Erythroblast (primary cell): Measurements from ENCODE around the gene PHLDB3.
"Not testable (repeated sequence)": the region's sequence is repeated elsewhere in the genome, so short reads cannot be mapped to it uniquely, and the experiment has no call there.

Source experiments
- DNase-seq, 2 experiments: peaks; one replicate each; lab custom pipeline; 2025; lab: John Stamatoyannopoulos, UW
- GATA1 ChIP-seq: IDR thresholded peaks from 2 replicates; pipeline ENCODE4 v1.6.1; 2011; ENCODE audit warnings: low read depth, mild to moderate bottlenecking, control low read depth, low read length, moderate library complexity
- POLR2A ChIP-seq: IDR thresholded peaks from 2 replicates; pipeline ENCODE4 v1.6.1; 2011; ENCODE audit warnings: mild to moderate bottlenecking, low read length

The PHLDB3 gene

GRCh38 chr19:43504426-43505185, at the start of gene PHLDB3:
Gene PHLDB3, minus strand, starts transcription at chr19:43504746. Its CDS starts 628 bp downstream, at chr19:43504118.
- TF ChIP-seq POLR2A (peak; percentile 29), GATA1 (no peak)
- peak in 1 of 2 experiments; percentile 58 for DNase-seq

DNA sequence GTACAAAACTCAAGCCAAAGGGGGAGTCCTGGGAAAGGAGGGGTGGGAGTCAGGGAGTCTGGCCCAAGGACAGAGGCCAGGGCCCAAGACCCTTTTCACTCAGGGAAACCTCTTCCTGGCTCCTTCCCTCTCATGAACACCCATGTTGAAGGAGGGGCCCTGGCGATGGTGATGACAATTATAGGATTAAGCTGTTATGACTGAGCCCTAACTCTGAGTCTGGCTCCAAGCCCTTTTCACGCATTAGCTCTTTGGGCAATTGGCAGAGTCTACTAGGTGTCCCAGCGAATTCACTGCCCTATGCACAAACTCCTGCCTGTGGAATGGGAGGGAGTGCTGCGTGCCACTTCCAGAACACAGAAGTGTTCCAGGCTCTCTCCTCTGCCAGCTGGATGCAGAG, 49.1 kb upstream of the PHLDB3 start:
- no peak for DNase-seq
- TF ChIP-seq GATA1: no peak
- TF ChIP-seq POLR2A: no peak

- TF ChIP-seq POLR2A: no peak
- no peak for TF ChIP-seq GATA1
- DNase-seq: no peak
Observed at GRCh38 chr19:43552616-43553015, 48.1 kb upstream of the PHLDB3 start.

- DNase-seq: no peak
- no peak for TF ChIP-seq POLR2A
- TF ChIP-seq GATA1: no peak
Observed at GRCh38 chr19:43552198-43552450, 47.6 kb upstream of the PHLDB3 start.

GRCh38 chr19:43551399-43552197, 47.1 kb upstream of the PHLDB3 start:
- DNase-seq: no peak
- TF ChIP-seq GATA1 (no peak), POLR2A (no peak)

- DNase-seq: no peak
- no peak for TF ChIP-seq POLR2A
- TF ChIP-seq GATA1: no peak
Observed at GRCh38 chr19:43548706-43549105, 44.2 kb upstream of the PHLDB3 start.

- not testable (repeated sequence) for DNase-seq
Observed at GRCh38 chr19:43547926-43548325, 43.4 kb upstream of the PHLDB3 start.

GRCh38 chr19:43546581-43546980, 42.0 kb upstream of the PHLDB3 start:
- no peak for DNase-seq
- TF ChIP-seq POLR2A (no peak), GATA1 (no peak)

DNA sequence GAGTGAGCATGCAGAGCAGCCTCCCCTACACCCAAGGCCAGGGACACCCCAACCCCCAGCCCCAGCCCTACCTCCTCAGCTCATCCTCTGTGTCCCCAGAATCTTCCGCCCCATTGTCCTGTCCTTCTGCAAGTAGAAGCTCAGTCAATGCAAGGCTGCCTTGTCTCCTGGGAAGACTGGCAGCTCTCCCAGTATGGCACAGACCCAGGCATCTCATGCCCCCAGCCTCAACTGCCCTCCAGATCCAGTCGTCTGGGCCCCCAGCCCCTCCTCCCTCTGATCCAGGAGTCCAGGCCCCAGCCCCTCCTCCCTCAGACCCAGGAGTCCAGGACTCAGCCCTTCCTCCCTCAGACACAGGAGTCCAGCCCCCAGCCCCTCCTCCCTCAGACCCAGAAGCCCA, 41.4 kb upstream of the PHLDB3 start:
- TF ChIP-seq POLR2A: no peak
- TF ChIP-seq GATA1: no peak
- no peak for DNase-seq

DNA sequence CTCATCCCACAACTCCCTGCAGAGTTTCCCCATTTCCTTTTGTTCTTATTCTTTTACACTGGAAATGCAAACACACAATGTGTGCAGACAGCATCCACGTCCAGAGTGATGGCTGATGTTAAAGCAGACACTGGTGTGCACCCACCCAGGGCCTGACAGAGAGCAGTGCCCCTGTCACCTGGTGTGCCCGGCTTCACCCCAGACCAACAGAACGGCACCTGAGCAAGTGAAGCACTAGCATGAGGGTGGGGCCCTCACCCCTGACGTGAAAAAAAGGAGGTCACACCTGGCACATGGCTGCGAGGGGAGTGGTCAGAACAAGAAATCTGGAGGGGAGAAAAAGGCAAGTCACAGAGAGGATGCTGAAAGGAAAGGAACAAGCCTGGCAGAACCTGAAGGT, 40.7 kb upstream of the PHLDB3 start:
- DNase-seq: no peak
- TF ChIP-seq POLR2A (no peak), GATA1 (no peak)

DNA sequence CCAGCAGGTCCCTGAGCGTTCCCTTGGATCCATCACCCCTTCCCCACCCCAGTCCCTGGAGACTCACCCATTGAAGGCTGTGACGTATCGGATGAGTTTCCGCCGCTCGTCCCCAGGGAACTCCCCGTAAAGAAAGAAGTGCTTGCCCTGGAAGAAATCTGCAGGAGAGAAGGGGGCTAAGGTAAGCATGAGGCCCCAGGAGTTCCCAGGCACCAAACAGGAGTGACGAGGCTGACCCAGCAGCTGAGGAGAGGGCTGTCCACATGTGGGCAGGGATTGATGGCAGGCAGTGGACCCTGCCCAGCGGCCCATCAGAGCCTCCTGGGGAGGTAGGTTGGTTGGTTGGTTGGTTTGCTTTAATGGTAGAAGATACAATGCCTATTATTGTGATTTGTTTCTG, 39.5 kb upstream of the PHLDB3 start:
- no peak for DNase-seq
- TF ChIP-seq POLR2A (no peak), GATA1 (no peak)

DNA sequence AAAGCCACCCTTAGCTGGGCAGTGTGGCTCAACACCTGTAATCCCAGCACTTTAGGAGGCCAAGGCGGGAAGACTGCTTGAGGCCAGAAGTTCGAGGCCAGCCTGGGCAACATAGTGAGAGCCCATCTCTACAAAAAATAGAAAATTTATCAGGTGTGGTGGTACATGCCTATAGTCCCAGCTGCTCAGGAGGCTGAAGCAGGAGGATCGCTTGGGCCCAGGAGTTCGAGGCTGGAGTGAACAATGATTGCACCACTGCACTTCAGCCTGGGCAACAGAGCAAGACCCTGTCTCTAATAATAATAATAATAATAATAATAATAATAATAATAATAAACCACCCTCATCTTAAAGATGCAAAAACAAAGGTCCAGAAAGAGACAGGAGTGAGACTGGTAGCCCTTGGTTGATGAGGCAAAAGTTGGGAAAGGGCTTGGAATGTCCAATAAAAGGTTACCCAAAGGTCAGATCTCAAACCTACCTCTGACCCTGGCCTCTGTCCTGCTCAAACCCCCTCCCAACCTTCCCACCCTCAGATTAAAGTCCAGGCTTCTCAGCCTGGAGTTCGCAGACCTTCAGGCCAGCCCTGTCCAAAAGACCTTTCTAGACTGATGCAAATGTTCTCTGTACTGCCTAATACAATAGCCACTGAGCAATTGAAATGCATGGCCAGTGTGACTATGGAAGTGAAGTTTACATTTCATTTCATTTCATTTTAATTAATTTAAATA, 37.5 kb upstream of the PHLDB3 start:
- DNase-seq: no peak
- TF ChIP-seq GATA1 (no peak), POLR2A (no peak)

- no peak for DNase-seq
- TF ChIP-seq GATA1: no peak
- TF ChIP-seq POLR2A: no peak
Observed at GRCh38 chr19:43540381-43540780, 35.8 kb upstream of the PHLDB3 start.

- no peak for TF ChIP-seq GATA1
- TF ChIP-seq POLR2A: no peak
- peak in 1 of 2 experiments; percentile 10 for DNase-seq
Observed at GRCh38 chr19:43538922-43539321, 34.4 kb upstream of the PHLDB3 start.
